Measurements from ENCODE around the gene RNF151.
"Not testable (repeated sequence)": the region's sequence is repeated elsewhere in the genome, so short reads cannot be mapped to it uniquely, and the experiment has no call there.

RNF151 gene

DNA sequence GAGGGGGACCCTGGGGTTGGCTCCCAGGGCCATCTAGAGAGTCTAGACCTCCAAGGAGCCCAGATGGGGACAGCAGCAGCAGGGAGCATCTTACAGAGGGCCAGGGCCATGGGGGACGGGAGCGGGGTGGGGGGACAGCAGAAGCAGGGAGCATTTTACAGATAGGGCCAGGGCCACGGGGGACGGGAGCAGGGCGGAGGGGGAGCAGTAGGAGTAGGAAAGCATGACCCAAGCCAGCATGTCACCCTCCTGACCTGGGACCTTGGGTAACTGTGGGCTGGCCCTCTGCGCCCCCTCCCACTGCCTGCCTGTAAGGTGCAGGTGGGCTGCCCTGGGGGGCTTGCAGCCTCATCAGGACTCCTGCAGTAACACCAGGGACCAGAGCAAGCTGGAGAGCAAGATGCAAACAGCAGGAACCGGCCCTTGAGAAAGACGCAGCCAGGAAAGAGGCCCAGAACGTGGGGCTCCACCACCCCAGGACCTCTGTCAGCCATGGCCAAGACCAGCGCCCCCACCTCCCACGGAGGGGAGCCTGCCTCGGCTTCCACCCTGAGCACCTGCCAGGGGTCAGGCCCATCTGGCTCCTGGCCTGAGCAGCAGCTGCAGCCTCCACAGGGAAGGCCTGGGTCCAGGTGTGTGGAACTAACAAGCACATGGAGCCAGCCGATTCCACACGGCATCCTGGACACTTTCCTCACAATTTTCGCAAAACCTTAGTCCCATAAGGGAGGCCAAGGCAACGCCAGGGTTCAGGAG lies 40.6 kb downstream of the RNF151 start:
- TF ChIP-seq, protein P1, sequence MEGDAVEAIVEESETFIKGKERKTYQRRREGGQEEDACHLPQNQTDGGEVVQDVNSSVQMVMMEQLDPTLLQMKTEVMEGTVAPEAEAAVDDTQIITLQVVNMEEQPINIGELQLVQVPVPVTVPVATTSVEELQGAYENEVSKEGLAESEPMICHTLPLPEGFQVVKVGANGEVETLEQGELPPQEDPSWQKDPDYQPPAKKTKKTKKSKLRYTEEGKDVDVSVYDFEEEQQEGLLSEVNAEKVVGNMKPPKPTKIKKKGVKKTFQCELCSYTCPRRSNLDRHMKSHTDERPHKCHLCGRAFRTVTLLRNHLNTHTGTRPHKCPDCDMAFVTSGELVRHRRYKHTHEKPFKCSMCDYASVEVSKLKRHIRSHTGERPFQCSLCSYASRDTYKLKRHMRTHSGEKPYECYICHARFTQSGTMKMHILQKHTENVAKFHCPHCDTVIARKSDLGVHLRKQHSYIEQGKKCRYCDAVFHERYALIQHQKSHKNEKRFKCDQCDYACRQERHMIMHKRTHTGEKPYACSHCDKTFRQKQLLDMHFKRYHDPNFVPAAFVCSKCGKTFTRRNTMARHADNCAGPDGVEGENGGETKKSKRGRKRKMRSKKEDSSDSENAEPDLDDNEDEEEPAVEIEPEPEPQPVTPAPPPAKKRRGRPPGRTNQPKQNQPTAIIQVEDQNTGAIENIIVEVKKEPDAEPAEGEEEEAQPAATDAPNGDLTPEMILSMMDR (conservative IDR thresholded peaks at IDR 0.05), result no peak
- TF ChIP-seq ZFX (IDR thresholded peaks at IDR 0.05), result no peak
- H3K27ac ChIP-seq, result peak overlapping the region; percentile 99

DNA sequence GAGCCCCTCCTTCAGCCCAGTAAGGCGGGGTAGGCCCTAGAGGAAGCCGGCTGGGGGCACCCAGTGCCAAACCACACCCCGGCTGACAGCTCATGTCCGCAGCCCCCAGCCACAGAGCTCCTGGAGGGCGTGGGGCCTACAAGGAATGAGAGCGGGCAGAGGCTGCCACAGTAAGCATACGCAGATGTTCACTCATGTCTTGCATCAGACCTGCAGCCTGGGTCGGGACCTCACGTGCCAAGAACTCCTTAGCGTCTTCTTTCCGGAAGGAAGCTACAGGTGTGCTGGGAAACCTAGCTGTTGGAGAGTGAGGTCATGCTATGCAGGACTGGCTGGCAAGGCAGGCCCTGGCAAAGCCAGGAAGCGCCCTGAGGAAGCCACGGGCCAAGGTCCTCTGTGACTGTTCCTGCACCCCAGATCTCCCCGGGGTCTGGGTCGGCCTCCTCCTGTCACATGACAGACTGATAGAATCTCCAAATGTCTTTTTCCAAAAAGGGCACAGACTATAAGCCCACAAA lies 41.4 kb downstream of the RNF151 start:
- peak; percentile 26; the same call in 1 of the 2 replicates for TF ChIP-seq ZFX (IDR thresholded peaks at IDR 0.05)
- TF ChIP-seq, protein P1 (conservative IDR thresholded peaks at IDR 0.05), result no peak
- peak overlapping the region; percentile 99 for H3K27ac ChIP-seq

DNA sequence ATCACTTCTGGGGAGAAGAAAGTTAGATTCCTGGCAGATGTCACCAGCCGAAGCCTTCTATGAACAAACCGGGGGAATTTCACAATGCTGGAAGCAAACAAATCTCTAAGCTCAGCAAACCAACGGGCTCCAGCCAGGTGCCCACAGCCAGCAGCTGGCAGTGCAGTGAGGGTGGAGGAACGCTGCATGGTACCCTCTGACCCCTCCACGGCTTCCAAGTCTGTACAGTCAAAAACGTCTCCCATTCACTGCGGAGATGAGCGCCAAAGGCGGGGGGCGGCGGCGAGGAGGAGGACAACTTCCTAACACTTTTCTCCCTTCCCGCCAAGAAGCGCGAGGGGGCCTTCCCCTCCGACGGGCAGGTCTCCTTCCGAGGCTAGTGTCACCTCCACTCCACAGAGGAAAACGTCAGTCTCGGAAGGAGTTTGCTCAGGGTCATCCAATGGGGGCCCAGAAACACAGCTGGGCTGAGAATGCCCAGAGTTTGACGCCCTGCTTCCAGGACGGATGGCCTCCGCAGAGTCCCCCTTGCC lies 42.0 kb downstream of the RNF151 start:
- no peak for TF ChIP-seq ZFX (IDR thresholded peaks at IDR 0.05)
- TF ChIP-seq, protein P1 (conservative IDR thresholded peaks at IDR 0.05), result no peak
- peak overlapping the region; percentile 99 for H3K27ac ChIP-seq

DNA sequence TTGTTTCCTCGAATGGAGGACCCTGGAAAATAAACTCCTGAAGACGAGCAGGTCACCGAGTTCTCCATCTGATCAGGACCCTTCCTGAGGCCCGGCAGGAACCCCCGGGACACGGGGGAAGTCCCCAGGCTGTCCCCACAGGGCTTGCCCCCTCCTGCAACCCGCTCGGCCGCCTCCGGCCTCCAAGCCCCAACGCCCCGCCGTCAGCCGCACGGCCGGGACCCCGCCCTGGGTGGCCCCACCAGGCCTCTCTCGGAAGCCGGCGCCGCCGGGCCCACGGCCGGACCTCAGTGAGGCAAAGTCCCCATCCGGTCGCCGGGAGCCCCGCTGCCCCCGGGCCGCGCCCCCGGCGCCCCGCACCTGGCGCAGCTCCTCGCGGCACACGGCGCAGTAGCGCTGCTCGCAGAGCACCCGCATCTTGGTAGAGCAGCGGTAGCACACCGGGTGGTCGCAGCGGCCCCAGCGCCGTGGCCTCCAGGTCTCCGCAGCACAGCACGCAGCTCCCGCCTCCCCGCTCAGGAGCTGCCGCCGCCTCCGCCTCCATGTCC lies 42.6 kb downstream of the RNF151 start:
- TF ChIP-seq, protein P1 (conservative IDR thresholded peaks at IDR 0.05), result no peak
- TF ChIP-seq ZFX (IDR thresholded peaks at IDR 0.05), result peak; percentile 65
- H3K27ac ChIP-seq, result peak overlapping the region; percentile 99

DNA sequence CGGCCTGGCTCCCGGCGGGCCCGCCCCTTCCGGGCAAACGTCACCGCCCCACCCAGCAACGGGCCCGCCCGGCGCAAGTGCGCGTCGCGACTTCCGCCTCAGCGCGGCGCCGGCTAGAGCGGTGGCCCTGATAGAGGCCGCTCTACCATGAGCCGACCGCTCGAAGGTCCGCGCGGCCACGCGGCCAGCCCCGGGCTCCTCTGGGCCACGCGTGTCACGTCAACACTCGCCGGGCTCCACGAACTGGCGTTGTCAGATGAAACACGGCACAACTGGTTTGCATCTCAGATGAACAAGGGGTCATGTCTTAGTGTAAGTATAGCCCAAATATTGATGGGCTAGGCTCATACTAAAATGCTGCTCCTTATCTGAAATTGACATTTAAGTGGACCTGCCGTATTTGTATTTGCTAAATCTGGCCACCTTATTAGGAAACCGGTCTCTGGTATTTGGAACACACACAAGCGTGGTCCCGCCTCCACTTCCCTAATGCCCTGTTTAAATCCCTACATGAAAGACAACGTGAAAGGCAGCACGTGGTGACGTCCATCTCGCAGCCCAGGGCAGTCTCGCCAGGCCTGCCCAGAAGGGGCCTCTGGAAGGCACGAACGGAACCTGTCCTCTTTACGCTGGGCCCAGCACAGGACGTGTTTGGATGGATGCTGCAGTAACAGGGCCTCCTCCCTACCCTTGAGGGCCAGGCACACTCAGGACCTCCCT lies 43.3 kb downstream of the RNF151 start, which contains the start of gene ZNF598:
TSS of gene ZNF598 (minus strand) at position 31 of the 720 bp plus-strand sequence.
- peak within 1 kb of the TSS; percentile 99 for H3K27ac ChIP-seq
- TF ChIP-seq ZFX (IDR thresholded peaks at IDR 0.05), result no peak; the same call in 1 of the 2 replicates
- TF ChIP-seq, protein P1 (conservative IDR thresholded peaks at IDR 0.05), result no peak; the same call in 1 of the 2 replicates

DNA sequence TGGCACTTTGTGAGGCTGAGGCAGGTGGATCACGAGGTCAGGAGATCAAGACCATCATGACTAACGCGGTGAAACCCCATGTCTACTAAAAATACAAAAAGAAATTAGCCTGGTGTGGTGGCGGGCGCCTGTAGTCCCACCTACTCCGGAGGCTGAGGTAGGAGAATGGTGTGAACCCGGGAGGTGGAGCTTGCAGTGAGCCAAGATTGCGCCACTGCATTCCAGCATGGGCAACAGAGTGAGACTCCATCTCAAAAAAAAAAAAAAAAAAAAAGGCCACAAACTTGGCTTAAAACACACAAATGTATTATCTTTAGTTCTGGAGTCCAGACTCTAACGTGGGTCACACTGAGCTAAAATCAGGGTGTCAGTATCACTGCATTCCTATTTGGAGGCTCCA lies 45.1 kb downstream of the RNF151 start:
- H3K27ac ChIP-seq, result not testable (repeated sequence)

DNA sequence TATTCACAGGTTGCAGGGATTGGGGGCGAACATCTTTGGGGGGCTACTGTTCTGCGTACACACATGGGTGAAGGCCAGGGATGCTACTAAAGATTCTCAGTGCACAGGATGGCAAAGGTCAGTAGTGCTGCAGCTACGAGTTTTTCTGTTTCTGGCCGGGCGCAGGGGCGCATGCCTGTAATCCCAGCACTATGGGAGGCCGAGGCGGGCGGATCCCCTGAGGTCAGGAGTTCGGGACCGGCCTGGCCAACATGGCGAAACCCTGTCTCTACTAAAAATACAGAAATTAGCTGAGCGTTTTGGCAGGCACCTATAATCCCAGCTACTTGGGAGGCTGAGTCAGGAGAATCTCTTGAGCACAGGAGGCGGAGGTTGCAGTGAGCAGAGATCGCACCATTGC lies 46.9 kb downstream of the RNF151 start:
- no peak for TF ChIP-seq ZFX (IDR thresholded peaks at IDR 0.05)
- TF ChIP-seq, protein P1 (conservative IDR thresholded peaks at IDR 0.05), result no peak

More for the DNA sequence above, 46.9 kb downstream of the RNF151 start:
- H3K27ac ChIP-seq, result no peak overlapping the region
